ENCODE measurements around the gene MAP7D3.
"Not testable (repeated sequence)": the region's sequence is repeated elsewhere in the genome, so short reads cannot be mapped to it uniquely, and the experiment has no call there.

The MAP7D3 gene

DNA sequence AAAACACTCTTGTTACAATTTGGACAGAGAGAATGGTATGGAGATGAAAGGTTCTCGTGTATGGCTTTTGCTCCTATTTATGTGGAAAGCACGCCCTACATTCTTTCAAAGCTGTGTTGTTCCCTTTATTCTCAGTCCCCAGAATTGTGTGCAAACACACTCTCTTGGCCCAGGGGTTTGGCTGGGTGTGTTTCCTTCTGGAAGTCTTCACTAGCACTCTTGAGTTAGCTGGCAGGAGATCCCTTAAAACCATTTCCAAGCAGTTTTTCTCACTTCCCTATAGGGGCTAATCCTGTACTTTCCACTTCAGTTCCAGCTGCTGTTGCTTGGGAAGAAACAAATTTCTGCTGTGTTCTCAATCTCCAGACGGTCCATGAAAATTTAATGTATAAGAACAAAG is 68.8 kb downstream of the MAP7D3 start:
- no peak for DNase-seq (ENCODE audit: low spot score)

DNA sequence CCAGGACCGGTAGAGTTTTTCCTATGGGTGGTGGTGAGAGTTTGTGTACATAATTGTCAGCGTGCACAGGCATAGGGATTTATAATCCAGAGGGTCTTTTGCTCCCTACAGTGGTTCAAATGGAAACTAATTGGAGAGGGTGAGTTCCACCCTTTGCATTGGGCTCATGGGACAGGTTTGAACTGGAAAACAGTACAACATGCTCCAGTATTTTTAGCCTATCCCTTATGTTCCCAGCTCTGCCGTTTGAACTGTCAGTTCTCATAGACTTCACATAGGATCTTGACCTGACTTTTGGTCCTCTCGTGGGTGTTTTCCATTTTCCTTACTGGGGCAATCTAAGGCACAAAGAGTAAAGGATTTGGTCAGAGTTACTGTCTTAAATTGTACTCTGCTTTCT is 72.1 kb downstream of the MAP7D3 start:
- no peak for DNase-seq (ENCODE audit: low spot score)

DNA sequence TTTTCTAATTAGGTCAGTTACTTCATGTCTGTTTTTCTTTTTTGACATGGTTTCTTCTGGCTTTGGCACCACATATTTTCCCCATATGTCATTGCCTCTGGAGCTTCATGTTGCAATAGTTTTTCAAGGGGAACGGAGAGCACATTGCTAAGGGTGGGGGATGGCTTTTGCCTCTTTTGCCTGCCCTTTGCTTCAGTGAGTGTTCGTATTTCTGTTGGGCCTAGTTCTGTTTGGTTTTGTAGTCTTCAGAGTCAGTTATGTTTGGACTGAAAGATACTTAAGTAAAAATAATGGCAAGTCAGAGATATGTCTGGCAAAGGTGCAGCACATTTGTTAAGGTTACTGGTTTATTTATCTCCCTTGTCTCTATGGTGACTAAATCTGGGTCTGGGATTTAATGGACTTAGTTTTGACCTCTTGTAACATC is 74.8 kb downstream of the MAP7D3 start:
- no peak for DNase-seq (ENCODE audit: low spot score)

DNA sequence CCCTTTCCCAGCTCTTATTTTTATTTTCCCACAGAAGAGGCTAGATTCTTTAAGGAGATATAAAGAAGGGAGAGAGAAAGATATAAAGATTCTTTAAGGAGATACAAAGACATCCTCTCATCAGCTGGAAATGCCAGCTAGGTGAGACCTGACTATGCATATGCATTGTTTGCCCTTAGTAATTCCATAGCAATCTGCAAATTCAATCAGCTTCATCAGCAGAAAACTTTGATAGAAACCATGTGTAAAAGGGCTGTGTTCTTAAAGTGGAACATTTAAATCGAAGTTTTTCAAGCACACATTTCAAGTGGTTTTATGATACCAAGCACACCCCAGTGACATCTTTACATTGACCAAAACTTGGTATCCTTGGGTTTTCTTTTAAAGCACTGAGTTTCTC is 79.8 kb downstream of the MAP7D3 start:
- no peak for DNase-seq (ENCODE audit: low spot score)

DNA sequence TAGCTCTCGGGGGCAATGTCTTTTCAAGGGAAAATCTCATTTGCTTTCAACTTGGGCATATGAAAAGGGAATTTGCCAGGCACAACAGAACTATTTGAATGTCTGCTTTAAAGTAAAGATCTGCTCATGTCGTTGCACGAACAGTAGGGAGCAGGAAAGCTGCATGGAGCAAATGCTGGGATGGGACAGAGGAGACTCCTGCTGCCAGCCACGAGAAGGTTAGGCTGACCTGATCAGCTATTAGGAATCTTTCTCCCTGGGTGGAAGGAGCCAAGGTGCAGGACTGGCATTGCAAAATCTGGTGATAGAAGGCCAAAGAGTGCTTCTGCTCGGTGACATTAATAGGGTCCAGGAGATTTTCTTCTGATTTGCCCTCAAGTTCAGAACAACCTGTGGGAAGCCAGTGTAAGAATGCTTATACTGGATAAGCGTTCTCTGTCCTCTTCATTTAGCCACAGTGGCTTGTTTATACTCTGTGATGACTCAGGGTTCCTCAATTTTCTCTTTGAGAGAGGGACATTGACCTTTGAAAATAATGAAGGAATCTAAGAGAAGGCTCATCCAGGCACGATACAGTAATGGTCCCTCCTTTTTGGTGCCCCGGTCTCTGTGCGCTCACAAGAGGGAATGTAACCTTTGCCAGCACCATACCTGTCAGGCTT is 80.9 kb downstream of the MAP7D3 start:
- DNase-seq (ENCODE audit: low spot score): no peak

DNA sequence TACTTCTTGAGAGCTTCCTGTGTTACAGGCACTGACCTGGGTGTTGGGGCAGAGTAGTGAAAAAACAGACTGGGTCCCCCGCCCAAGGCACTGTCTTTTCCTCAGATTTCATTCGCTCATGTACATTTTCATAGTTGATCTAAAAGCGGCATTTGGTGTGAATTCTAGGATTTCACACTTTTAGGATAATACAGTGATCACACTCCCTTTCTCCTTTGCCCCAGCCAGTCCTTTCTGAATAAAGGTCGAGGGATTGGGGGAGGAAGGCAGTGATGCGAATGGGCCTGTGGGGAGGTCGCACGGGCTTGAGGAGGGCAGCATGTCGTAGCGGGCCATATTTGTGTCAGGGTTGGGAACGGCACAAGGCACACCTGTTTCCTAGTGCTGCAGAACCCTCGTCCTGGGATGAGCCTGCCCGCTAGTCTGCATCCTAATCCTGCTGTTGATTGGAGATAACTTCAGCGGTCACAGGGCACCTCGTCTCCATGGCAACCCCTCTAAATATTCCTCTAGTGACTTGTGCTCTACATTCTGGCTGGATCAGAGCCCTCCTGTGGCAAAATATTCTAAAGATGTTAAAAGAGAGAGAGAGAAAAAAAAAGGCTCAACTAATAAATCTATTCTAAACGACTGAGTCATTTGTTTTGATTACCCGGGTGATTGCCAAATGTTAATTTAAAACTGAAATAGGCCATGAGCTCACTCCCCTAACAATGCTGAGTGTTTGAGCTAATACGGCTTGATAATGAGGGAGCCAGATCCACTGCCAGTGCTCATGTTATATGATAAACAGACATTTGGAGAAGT is 82.1 kb downstream of the MAP7D3 start:
- DNase-seq (ENCODE audit: low spot score): no peak

DNA sequence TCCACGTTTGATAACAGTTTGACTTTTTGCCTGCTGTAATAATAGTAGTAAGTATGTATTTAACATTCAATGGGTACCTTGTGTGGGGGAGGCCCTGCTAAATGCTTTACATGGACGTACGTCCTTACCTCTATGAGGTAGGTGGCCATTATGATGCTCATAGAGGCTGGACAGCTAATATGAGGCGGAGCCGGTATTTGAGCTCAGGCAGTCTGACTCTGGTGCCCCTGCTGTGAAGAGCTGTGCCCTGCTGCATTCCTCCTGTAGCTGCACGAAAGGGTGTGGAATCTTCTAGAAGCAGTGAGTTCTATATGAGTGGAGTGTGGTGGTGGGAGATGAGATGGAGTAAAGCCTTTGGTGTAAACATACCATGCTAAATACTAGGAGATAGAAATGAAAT is 83.2 kb downstream of the MAP7D3 start:
- DNase-seq (ENCODE audit: low spot score): not testable (repeated sequence)

DNA sequence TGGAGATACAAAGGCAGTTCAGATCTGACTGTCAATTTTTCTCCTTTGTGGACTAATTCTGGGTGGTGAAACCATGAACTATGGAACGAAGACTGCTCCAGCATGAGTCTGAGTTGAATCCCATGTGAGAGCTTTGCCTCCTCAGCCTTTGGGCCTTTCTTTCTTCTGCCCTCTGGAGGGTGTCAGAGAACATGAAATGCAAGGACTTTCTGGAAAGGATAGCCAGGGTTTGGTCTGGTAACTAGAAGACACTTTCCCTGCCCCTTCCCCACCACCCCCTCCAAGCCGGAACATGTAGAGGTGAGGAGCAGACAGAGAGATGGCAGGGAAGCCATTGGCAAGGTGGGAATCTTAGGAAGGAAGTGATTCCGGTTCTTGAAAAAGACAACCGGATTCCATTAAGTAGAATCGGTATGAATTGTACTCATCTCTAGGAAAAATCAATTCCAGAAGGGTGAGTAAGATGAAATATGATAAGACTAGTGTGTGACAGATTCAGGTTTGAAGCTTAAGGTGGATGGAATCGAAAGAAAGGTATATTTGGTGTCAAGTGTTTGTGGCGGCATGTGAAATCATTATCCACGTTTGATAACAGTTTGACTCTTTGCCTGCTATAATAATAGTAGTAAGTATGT is 84.9 kb downstream of the MAP7D3 start:
- DNase-seq (ENCODE audit: low spot score): no peak

DNA sequence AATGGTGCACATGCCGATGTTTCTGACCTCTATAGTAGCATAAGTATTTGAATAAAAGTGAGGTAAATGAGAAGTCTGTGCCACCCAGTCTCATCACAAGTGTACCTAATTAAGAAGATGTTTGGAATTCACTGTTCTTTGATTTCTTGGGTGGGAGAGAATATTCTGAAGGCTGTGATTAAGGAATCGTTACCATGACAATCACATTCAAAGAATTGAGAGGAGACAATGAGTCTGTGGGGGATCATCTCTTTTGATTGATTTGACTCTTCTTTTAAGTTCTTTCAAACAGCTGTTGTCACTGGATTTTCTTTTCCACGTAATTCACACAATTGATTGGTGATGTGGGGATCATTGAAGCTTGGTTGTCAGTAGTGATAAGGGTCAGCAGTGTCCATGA is 85.8 kb downstream of the MAP7D3 start:
- DNase-seq (ENCODE audit: low spot score): no peak

DNA sequence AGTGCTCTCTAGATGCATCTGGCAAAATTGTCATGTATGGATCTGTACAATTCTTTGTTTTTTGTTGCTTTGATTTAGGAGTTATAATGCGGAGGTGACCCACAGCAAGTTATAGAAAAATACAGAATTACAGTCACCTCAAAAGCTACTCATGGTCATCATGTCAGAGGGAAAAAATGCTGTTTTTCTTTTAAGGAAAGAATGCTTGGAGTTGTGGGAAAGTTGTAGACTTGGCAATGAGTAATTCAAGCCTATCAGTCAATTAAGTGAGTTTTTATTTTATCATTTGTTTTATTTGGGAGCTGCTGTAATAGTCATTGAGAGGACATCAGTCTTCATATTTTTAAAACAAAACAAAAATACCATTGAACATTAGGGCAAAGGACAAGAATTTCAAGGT is 87.5 kb downstream of the MAP7D3 start:
- no peak for DNase-seq (ENCODE audit: low spot score)

Measured in NAMALWA (cell line).